Stimulated activated CD4-positive, alpha-beta T cell treated with anti-CD3 and anti-CD28 coated beads, Interleukin-12 subunit alpha, Interleukin-12 subunit beta, amount 100 ng/mL, for 24 hours (primary cell): ENCODE results near the gene EIF5A2.
"Not testable (repeated sequence)": the region's sequence is repeated elsewhere in the genome, so short reads cannot be mapped to it uniquely, and the experiment has no call there.

Experiments
- DNase-seq, 2 experiments: peaks; one replicate each; pipeline ENCODE4 v3.0.0-alpha.2; 2020; ENCODE audit warnings: low read depth in 2 of 2

The EIF5A2 gene

DNA sequence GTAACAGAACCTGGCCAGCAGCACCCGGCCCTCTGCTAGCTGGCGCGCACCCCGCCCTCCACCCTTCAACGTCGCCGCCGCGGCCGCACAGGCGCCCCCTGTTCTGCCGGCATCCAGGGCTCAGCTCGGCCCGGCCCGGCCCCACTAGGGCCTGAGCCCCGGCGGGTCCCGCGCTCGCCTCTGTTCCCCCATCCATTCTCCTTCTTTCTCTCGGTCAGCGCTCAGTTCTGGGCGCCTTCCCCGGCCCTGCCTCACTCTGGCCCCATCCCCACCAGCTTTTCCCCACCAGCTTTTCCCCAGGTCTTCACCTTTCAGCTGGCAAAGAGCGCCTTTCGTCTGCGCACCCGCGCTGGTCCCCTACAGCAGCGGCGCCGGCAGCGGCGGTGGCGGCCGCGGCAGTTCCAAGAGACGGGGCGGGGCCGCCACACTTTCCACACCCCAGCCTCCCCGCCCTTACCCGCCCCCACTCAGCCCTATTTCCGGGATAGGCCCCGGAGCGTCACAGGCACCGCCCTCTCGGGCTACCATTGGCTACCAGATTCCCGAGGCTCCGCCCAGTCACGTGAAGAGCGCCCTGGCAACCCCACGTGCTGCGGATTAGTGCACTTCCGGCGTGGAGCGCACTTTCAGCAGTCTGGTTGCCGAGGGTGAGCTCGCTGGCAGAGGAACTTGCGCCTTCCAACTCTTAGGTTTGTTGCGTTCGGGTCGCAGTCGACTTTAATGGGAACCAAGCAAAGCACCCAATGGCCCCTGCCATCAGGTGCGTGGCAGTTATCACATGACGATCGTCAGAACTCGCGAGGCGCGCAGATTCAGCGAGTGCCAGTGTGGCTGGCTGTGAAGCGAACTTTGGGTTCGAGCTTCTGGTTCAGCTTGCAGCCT is at the start of gene EIF5A2:
Gene EIF5A2, minus strand, starts transcription at position 403 of the 882 bp plus-strand sequence. CDS start 831 bp downstream, outside the sequence.
- peak; percentile 91 to 95 for DNase-seq

DNA sequence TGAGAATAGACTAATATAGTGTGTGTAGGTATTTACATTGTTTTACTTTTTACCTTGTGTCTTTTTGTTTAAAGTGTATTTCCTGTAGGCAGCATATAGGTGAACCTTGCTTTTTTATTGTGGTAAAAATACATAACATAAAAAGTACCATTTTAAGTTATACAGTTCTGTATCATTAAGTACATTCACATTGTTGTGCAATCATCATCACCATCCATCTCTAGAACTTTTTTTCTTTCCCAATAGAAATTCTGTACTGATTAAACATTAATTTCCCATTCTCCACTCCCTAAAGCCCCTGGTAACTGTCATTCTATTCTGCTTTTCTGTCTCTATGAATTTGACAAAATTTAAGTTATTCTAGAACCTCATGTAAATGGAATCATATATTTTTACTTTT is 48.2 kb upstream of the EIF5A2 start:
- DNase-seq: no peak

DNA sequence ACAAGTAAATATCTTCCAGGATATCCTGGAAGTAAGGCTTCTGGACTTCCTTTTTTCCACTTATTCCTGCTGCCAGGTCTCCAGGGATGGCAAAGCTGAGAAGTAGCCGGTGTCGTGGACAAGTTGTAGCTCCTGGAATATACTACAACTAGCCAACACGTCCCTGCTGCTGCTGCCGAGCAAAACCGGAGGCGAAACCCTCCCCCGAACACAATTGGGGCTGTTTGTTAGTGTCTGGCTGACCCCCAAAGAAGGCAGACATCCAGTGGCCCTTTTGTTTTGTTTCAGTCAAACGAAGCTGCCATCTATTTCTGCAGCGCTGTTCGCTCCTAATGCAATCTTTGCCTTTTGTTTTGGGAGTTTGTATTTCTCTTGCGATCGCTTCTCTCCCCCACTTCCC is 45.3 kb upstream of the EIF5A2 start:
- no peak for DNase-seq

DNA sequence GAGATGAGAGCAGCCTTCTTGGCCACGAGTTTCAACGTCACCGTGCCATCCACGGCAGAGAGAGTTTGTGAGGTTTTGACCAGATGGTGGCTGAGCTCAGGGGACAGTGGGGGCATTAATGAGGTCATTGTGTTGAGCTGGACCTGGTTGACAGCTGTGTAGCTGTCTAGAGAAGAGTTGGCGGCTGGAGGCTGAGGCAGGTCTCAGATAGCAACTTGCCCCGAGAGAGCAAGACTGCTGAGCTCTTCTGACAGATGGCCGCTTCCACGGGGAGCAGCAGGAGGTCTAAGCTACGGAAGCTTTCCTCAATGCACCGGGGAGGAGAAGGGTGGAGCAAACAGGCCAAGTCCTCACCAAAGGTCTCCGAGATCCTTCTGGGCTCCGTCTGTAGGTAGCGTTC is 44.8 kb upstream of the EIF5A2 start:
- DNase-seq: no peak

GRCh38 chr3:170949211-170949610 is 40.8 kb upstream of the EIF5A2 start:
- no peak for DNase-seq

DNA sequence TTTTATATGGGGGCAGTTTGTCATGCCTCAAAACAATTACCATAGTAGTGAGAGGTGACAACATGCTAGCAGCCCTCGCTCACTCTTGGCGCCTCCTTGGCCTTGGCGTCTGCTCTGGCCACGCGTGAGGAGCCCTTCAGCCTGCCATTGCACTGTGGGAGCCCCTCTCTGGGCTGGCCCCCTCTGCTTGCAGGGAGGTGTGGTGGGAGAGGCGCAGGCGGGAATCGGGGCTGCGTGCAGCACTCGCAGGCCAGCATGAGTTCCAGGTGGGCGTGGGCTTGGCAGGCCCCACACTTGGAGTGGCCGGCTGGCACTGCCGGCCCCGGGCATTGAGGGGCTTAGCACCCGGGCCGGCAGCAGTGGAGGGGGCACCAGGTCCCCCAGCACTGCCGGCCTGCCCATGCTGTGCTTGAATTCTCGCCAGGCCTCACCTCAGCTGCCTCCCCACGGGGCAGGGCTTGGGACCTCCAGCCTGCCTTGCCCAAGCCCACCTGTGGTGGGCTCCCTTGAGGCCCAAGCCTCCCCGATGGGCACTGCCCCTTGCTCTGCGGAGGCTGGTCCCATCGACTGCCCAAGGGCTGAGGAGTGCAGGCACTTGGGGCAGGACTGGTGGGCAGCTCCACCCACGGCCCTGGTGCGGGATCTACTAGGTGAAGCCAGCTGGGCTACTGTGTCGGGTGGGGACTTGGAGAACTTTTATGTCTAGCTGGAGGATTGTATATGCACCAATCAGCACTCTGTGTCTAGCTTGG is 38.8 kb upstream of the EIF5A2 start:
- no peak for DNase-seq

DNA sequence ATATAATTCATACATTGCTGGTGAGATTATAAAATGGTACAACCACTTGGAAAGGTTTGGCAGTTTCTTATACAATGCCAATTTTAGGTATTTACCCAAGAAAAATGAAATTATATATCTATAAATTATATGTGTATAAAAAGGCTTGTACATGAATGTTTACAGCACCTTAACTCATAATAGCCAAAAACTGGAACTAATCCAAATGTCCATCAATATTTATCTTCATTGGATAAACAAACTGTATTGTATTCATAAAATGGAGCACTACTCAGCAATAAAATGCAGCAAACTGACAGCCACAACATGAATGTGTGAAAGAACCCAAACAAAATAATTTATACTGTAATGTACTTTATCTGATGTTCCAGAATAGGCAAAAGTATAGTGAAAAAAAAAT is 33.6 kb upstream of the EIF5A2 start:
- no peak for DNase-seq

DNA sequence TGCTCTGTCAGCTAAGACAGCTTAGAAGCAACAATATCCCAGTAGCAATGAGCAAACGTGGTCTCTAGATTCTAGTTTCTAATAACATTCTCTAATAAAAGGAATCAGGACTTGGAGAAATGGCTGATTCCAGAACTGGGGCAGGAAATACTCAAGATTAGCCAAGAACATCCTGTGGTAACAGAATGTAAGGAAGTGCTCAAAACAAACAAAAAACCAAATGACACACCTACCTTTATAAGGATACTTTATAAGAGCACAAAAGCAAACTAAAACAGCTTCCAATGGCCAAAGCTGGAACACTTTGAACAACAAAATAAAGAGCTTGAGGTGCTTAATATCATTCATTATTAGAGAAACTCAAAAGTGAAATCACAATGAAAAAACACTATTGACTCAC is 33.1 kb upstream of the EIF5A2 start:
- DNase-seq: no peak

GRCh38 chr3:170933039-170933438 is 24.6 kb upstream of the EIF5A2 start:
- not testable (repeated sequence) for DNase-seq

DNA sequence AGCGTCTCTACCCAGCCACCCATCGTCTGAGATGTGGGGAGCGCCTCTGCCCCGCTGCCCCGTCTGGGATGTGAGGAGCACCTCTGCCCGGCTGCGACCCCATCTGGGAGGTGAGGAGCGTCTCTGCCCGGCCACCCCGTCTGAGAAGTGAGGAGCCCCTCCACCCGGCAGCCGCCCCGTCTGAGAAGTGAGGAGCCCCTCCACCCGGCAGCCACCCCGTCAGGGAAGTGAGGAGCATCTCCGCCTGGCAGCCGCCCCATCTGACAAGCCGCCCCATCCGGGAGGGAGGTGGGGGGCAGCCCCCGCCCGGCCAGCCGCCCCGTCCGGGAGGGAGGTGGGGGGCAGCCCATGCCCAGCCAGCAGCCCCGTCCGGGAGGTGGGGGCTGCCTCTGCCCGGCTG is 15.1 kb upstream of the EIF5A2 start:
- DNase-seq: not testable (repeated sequence)

DNA sequence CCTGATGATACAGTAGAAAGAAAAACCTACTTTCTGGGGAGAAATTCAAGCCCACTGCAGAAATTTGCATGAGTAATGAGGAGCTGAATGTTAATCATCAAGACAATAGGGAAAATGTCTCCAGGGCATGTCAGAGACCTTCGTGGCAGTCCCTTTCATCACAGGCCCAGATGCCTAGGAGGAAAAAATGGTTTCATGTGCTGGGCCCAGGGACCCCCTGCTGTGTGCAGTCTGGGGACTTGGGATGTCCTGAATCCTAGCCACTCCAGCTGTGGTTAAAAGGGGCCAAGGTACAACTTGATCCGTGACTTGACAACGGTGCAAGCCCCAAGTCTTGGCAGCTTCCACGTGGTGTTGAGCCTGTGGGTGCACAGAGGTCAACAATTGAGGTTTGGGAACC is 10.3 kb upstream of the EIF5A2 start:
- no peak for DNase-seq

DNA sequence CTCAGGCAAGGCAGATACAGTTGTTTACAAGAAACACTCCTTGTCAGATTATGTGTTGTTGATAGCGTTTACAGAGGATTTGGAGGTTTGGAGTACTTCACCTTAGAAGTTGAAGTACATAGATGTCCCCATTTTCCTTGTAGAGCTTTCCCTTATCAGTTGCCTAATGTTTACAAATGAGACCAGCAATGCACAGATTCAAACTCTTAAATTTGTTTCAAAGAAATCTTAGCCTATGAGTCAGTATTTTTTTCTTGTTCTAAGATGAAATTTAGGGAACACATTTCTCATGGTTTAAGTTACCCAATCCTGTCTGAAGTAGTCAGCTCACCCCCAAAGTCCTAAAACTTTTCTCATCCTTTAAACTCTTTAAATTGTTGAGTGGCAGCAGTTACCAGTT is 6.3 kb upstream of the EIF5A2 start:
- no peak for DNase-seq

DNA sequence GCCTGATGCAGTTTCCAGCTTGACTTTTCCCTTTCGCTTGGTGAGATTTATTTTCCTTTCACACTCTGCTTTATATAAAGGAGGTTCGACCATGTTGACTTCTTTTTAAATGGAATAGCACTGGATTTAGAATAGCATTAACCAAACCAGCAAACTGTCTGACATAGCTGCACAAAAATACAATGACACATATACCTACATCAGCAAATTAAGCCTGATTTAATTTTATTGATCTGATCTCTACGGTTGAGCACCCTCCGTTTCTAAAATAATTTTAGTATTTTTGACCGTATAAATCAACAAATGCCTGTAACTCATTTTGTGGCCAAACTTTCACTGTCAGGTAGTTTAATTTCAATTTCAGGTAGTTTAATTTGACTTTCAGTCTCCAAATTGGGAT is 5.8 kb upstream of the EIF5A2 start:
- no peak for DNase-seq

GRCh38 chr3:170911051-170911450 is 2.6 kb upstream of the EIF5A2 start:
- no peak for DNase-seq

GRCh38 chr3:170910542-170910941 is 2.1 kb upstream of the EIF5A2 start:
- DNase-seq: no peak

DNA sequence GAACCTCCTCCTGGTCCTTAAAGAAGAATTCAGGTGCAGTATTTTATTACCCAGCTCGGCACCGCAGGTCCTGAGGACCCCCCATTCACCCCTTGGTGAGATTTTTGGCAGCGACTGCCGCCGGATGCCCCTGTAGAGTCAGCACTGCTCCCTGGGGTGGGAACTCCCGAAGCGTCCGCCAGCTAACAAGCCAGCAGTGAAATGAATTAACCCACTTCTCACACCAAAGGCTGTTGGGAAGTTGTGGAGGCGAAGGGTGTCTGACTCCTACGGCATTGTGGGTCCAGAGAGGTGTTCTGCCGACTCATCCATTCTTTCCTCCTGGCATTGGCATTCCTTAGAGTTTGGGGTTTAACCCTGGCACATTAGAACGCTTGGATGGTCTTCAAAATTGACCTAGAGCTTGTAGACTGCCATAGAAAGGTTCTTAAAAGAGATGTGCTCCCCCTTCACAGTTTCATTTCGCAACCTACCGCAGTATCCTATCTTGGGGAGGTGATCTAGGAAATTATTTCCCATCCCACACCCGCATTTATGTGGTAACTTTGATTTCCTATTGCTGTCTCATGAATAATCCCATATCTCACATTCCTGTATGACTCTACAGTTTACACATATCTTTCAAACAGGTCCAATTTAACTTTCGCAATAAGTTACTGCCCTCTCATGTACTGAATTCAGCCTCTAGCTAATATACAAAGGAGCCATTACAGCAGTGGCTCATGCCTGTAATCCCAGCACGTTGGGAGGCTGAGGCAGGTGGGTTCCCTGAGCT is 879 bp upstream of the EIF5A2 start:
- DNase-seq: no peak

- no peak for DNase-seq
Measured at GRCh38 chr3:170907637-170908234, 701 bp downstream of the EIF5A2 start.

- DNase-seq: no peak
Measured at GRCh38 chr3:170905862-170906261, 2.6 kb downstream of the EIF5A2 start.

GRCh38 chr3:170903123-170903522 is 5.3 kb downstream of the EIF5A2 start:
- no peak for DNase-seq

DNA sequence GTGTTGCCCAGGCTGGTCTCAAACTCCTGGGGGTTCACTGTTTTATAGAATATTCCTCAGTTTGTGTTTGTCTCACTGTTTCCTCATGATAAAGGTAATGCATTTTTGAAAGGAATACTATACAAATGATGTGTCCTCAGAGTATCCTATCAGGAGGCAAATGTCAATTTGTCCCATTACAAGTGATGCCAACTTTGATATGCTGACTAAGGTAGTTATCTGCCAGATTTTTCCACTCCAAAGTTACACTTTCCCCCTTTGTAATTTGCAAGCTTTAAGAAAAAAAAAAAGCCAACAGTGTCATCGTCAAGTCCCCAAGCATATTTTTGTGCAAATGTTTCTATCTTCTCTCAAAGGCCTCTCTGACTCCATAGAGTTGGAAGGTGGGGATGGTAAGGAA is 9.0 kb downstream of the EIF5A2 start:
- no peak for DNase-seq

- no peak for DNase-seq
Measured at GRCh38 chr3:170897978-170898377, 10.5 kb downstream of the EIF5A2 start.

DNA sequence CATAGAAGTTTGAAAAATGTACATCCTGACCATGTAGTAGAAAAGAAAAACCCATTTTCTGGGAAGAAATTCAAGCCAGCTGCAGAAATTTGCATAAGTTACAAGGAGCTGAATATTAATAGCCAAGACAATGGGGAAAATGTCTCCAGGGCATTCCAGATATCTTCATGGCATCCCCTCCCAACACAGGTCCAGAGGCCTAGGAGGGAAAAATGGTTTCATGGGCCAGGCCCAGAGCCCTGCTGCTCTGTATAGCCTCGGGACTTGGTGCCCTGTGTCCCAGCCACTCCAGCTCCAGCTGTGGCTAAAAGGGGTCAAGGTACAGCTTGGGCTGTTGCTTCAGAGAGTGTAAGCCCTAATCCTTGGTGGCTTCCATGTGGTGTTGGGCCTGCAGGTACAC is 11.2 kb downstream of the EIF5A2 start:
- DNase-seq: not testable (repeated sequence)
